HCT116 (cell line): ENCODE data around the gene PLP2. TPM values are rescaled to one million over a fixed set of nuclear protein-coding genes. Genes with fewer than 3 reads are reported as not detected.
A peak's percentile ranks its signal among the peaks of the same experiment; 100 is the strongest.

Source experiments
- ATAC-seq: fragments of 200-7000 bp; cut with Tn5 transposase; 2 replicates; pipeline ENCODE4 v1.9.1; 2020; ENCODE audit warnings: mild to moderate bottlenecking, moderate library complexity
- BruUV-seq: library from RNA; stranded (reverse); fragments of 400-500 nt; replicated peaks from 2 replicates; lab custom pipeline; 2021; lab: Mats Ljungman, UMichigan
- CTCF ChIA-PET: fragments of 300-600 bp; sonication (Branson Sonifier 250); formaldehyde crosslinking; loops from one replicate; lab custom pipeline; 2021; ENCODE audit warnings: antibody characterized with exemption; lab: Charles Lee
- POLR2A ChIA-PET: fragments of 300-600, 350-600 bp; sonication (Branson Sonifier 250); formaldehyde crosslinking; loops from one replicate; lab custom pipeline; 2021; ENCODE audit warnings: antibody characterized with exemption; lab: Charles Lee
- RAD21 ChIA-PET, 2 experiments: fragments of 300-600 bp; sonication (Branson Sonifier 250); formaldehyde crosslinking; loops; one replicate each; lab custom pipeline; 2023; ENCODE audit warnings: low total read pairs in 2 of 2; ENCODE audit not compliant: uncharacterized antibody in 2 of 2, unreplicated experiment in 2 of 2, low non-redundant PET in 1 of 2; lab: Charles Lee
- DNase-seq: peaks from one replicate; pipeline ENCODE4 v3.0.0-alpha.2; 2010; ENCODE audit warnings: low read depth, low spot score
- H2AFZ ChIP-seq: fragments of 200-600 bp; shearing (Covaris generic), sonication (generic); 2 replicates; pipeline ENCODE4 v1.6.1; 2017; ENCODE audit warnings: low read depth, mixed run types, mixed read lengths, antibody characterized with exemption, low read length; ENCODE audit not compliant: poor library complexity, severe bottlenecking
- H3K27ac ChIP-seq: 2 replicates; pipeline ENCODE4 v1.5.1; 2012; ENCODE audit warnings: low read depth, low read length
- H3K27me3 ChIP-seq: fragments of 200-600 bp; sonication (generic); 2 replicates; pipeline ENCODE4 v1.6.1; 2016; ENCODE audit warnings: mixed run types, low read length, mixed read lengths; ENCODE audit not compliant: insufficient read depth
- H3K36me3 ChIP-seq, 2 experiments: fragments of 200-500 bp in 1 of 2; fragments of 200-600 bp in 1 of 2; sonication (Bioruptor generic) in 1 of 2; sonication (generic) in 1 of 2; 2 replicates each; pipeline versions ENCODE4 v1.5.1 to v1.6.1; 2014 to 2016; ENCODE audit warnings: low read length in 2 of 2, inconsistent platforms in 1 of 2, mixed read lengths in 1 of 2, mixed run types in 1 of 2; ENCODE audit not compliant: insufficient read depth in 2 of 2, control insufficient read depth in 1 of 2
- H3K4me1 ChIP-seq, 2 experiments: fragments of 200-600 bp in 1 of 2; sonication (generic) in 1 of 2; 2 replicates each; pipeline versions ENCODE4 v1.5.1 to v1.6.1; 2012 to 2017; ENCODE audit warnings: low read length in 2 of 2, inconsistent platforms in 1 of 2, mild to moderate bottlenecking in 1 of 2, mixed read lengths in 1 of 2, mixed run types in 1 of 2, moderate library complexity in 1 of 2; ENCODE audit not compliant: insufficient read depth in 2 of 2, control insufficient read depth in 1 of 2
- H3K4me2 ChIP-seq: fragments of 200-600 bp; sonication (generic); 2 replicates; pipeline ENCODE4 v1.6.1; 2017; ENCODE audit warnings: mixed run types, low read length, mixed read lengths
- H3K4me3 ChIP-seq, 2 experiments: fragments of 200-600 bp in 1 of 2; sonication (generic) in 1 of 2; replicated peaks in 1 of 2; 2 replicates each; pipeline ENCODE4 v1.5.1; 2011 to 2016; ENCODE audit warnings: low read length in 2 of 2, control low read depth in 1 of 2, low read depth in 1 of 2, mild to moderate bottlenecking in 1 of 2, mixed read lengths in 1 of 2, mixed run types in 1 of 2
- H3K79me2 ChIP-seq: fragments of 200-600 bp; sonication (generic); 2 replicates; pipeline ENCODE4 v1.6.1; 2017; ENCODE audit warnings: mild to moderate bottlenecking, mixed run types, low read length, moderate library complexity, mixed read lengths; ENCODE audit not compliant: insufficient read depth
- H3K9ac ChIP-seq: fragments of 200-600 bp; sonication (generic); 2 replicates; pipeline ENCODE4 v1.6.1; 2016; ENCODE audit warnings: low read length, mixed read lengths
- H3K9me2 ChIP-seq: fragments of 200-600 bp; sonication (generic), shearing (Covaris generic); 2 replicates; pipeline ENCODE4 v1.6.1; 2017; ENCODE audit warnings: mixed run types, mild to moderate bottlenecking, moderate library complexity; ENCODE audit not compliant: insufficient read depth
- H3K9me3 ChIP-seq, 2 experiments: fragments of 200-500 bp in 1 of 2; fragments of 200-600 bp in 1 of 2; sonication (Bioruptor generic) in 1 of 2; sonication (generic) in 1 of 2; 2 replicates each; pipeline ENCODE4 v1.6.1; 2014 to 2017; ENCODE audit warnings: low read length in 2 of 2, mixed read lengths in 2 of 2, inconsistent platforms in 1 of 2, low read depth in 1 of 2, mild to moderate bottlenecking in 1 of 2, mixed run types in 1 of 2, moderate library complexity in 1 of 2; ENCODE audit not compliant: control insufficient read depth in 1 of 2, insufficient read depth in 1 of 2
- H4K20me1 ChIP-seq: fragments of 200-600 bp; sonication (generic), shearing (Covaris generic); 2 replicates; pipeline ENCODE4 v1.6.1; 2017; ENCODE audit warnings: mixed run types, mild to moderate bottlenecking, moderate library complexity; ENCODE audit not compliant: insufficient read depth
- ELF1 ChIP-seq: IDR thresholded peaks from 2 replicates; pipeline ENCODE4 v1.6.1; 2012; ENCODE audit warnings: low read depth, borderline replicate concordance
- EZH2 ChIP-seq: fragments of 200-600 bp; sonication (generic); IDR thresholded peaks from 2 replicates; pipeline ENCODE4 v1.6.1; 2017; ENCODE audit warnings: antibody characterized with exemption, mixed run types
- EZH2phosphoT487 ChIP-seq: fragments of 200-600 bp; IDR thresholded peaks from 2 replicates; pipeline ENCODE4 v1.6.1; 2018; ENCODE audit warnings: antibody characterized with exemption, borderline replicate concordance
- JUND ChIP-seq: IDR thresholded peaks from 2 replicates; pipeline ENCODE4 v1.6.1; 2012
- POLR2A ChIP-seq: IDR thresholded peaks from 2 replicates; pipeline ENCODE4 v1.7.0; 2011; ENCODE audit warnings: borderline replicate concordance; ENCODE audit not compliant: insufficient read depth, insufficient read length; ENCODE audit errors: extremely low read depth
- POLR2AphosphoS5 ChIP-seq: IDR thresholded peaks from 2 replicates; pipeline ENCODE4 v1.6.1; 2011; ENCODE audit warnings: mild to moderate bottlenecking, low read depth, low read length, moderate library complexity
- SP1 ChIP-seq: IDR thresholded peaks from 2 replicates; pipeline ENCODE4 v1.6.1; 2012; ENCODE audit warnings: low read depth
- YY1 ChIP-seq: IDR thresholded peaks from 2 replicates; pipeline ENCODE4 v1.6.1; 2011; ENCODE audit warnings: low read length, low read depth, moderate library complexity, mild to moderate bottlenecking; ENCODE audit not compliant: insufficient replicate concordance; ENCODE audit errors: extremely low read depth
- ZNF274 ChIP-seq: fragments of 200-500 bp; sonication (Bioruptor generic); IDR thresholded peaks from 2 replicates; pipeline ENCODE4 v1.6.1; 2014; ENCODE audit warnings: mild to moderate bottlenecking, low read depth, low read length, inconsistent platforms
- intact Hi-C: fragments of 100-400 bp; cut with micrococcal nuclease; formaldehyde crosslinking; loops from 2 replicates; pipeline ENCODE4 v1.10.0; 2022
- total RNA-seq: library from RNA; stranded (reverse); gene quantifications from one replicate; pipeline ENCODE4 v1.2.1, GENCODE V29; 2021; ENCODE audit not compliant: unreplicated experiment
- TF ChIP-seq, protein P1 (sequence below): IDR thresholded peaks from 2 replicates; pipeline ENCODE4 v1.6.1; 2012; ENCODE audit warnings: low read depth
- TF ChIP-seq, protein P2 (sequence below), 3 experiments: fragments of 200-600 bp in 1 of 3; sonication (generic) in 1 of 3; IDR thresholded peaks in 2 of 3; conservative IDR thresholded peaks in 1 of 3; 2 replicates each; pipeline ENCODE4 v1.5.1; 2012 to 2017; ENCODE audit warnings: low read depth in 2 of 3, low read length in 2 of 3, antibody characterized with exemption in 1 of 3, borderline replicate concordance in 1 of 3, control low read depth in 1 of 3, mild to moderate bottlenecking in 1 of 3, mixed read lengths in 1 of 3, mixed run types in 1 of 3, moderate library complexity in 1 of 3; ENCODE audit not compliant: insufficient read depth in 1 of 3
- TF ChIP-seq, protein P3 (sequence below): IDR thresholded peaks from 2 replicates; pipeline ENCODE4 v1.6.1; 2011; ENCODE audit warnings: mild to moderate bottlenecking, low read length, moderate library complexity; ENCODE audit not compliant: insufficient replicate concordance; ENCODE audit errors: extremely low read depth
- TF ChIP-seq, protein P4 (sequence below): IDR thresholded peaks from 2 replicates; pipeline ENCODE4 v1.6.1; 2012

The PLP2 gene
- total RNA-seq, 1 experiment from 2014 or later: 207 TPM

DNA sequence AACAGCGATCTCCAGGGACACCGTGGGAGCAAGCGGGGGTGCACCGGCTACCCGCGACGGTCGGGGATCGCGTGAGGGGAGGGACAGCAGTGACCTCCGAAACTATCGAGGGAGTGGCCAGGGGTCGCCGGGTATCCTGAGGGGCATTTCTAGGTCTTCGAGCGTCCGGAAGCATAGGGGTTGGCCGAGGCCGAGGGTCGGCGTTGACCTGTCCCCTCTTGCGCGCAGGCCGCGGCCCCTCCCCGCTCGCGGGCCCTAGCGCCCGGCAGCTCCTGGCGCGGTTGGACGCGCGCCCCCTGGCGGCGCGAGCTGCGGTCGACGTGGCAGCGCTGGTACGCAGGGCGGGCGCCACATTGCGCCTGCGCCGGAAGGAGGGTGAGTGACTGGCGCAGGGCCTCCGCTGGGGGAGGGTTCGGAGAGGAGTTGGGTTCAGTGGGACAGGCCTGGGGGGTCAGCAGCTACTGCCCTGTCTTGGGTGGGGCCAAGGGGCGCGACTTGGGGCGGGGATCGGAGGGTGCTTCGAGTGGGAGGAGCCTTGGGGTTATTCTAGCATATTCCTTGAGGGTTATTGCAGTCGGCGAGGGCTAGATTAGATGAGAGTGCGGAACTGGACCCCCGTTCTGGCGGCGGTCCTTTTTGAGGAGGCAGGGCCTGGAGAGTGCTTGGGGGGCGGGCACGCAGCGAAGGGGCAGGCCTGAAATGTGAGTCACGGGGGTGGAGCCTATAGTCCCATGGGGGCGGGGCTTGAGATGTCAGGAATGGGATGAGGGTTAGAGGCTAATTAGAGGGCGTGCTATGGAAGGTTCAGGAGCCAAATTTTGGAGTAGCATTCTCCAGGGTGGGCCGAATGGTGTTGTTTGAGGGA lies 7.9 kb upstream of the PLP2 start (continued):
- no peak for TF ChIP-seq SP1
- TF ChIP-seq EZH2phosphoT487: no peak
- TF ChIP-seq ZNF274: no peak
- TF ChIP-seq POLR2AphosphoS5: peak; percentile 36
- TF ChIP-seq, protein P1, sequence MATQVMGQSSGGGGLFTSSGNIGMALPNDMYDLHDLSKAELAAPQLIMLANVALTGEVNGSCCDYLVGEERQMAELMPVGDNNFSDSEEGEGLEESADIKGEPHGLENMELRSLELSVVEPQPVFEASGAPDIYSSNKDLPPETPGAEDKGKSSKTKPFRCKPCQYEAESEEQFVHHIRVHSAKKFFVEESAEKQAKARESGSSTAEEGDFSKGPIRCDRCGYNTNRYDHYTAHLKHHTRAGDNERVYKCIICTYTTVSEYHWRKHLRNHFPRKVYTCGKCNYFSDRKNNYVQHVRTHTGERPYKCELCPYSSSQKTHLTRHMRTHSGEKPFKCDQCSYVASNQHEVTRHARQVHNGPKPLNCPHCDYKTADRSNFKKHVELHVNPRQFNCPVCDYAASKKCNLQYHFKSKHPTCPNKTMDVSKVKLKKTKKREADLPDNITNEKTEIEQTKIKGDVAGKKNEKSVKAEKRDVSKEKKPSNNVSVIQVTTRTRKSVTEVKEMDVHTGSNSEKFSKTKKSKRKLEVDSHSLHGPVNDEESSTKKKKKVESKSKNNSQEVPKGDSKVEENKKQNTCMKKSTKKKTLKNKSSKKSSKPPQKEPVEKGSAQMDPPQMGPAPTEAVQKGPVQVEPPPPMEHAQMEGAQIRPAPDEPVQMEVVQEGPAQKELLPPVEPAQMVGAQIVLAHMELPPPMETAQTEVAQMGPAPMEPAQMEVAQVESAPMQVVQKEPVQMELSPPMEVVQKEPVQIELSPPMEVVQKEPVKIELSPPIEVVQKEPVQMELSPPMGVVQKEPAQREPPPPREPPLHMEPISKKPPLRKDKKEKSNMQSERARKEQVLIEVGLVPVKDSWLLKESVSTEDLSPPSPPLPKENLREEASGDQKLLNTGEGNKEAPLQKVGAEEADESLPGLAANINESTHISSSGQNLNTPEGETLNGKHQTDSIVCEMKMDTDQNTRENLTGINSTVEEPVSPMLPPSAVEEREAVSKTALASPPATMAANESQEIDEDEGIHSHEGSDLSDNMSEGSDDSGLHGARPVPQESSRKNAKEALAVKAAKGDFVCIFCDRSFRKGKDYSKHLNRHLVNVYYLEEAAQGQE: no peak
- peak; percentile 23 for TF ChIP-seq POLR2A

DNA sequence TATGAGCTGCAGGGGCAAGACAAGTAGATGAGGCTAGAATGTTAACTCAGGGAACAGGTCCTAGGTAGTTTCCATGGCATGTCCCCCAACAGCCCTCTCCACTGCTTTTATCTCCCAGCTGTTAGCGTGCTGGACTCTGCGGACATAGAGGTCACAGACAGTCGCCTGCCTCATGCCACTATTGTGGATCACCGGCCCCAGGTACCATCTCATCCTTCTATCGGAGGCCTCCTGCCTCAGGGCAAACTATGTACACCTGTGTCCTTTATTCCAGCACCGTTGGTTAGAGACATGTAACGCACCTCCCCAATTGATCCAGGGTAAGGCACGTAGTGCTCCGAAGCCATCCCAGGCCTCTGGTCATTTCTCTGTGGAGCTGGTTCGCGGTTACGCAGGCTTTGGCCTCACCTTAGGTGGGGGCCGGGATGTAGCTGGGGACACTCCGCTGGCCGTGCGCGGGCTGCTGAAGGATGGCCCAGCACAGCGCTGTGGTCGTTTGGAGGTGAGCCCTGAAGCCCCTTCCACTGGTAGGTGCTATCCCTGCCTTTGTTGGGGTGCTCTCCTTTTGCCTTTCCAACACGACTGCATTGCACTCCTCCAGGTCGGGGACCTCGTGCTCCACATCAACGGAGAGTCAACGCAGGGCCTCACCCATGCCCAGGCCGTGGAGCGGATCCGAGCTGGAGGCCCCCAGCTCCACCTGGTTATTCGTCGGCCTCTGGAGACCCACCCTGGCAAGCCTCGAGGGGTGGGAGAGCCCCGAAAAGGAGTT lies 6.9 kb upstream of the PLP2 start:
- Histone ChIP-seq H3K79me2 (no peaks in the 10 kb centered on the region), H3K4me3 (no peak overlapping the region), H3K9ac (no peak overlapping the region), H4K20me1 (no peaks in the 10 kb centered on the region), H3K9me2 (no peaks in the 10 kb centered on the region), H3K4me1 (peaks cover 12 to 52% of the 10 kb centered on the region in 2 experiments), H3K4me2 (peak overlapping the region; percentile 89), H3K36me3 (no peaks in the 10 kb centered on the region), H3K27ac (peak overlapping the region; percentile 95), H3K9me3 (no peaks in the 10 kb centered on the region), H3K27me3 (no peaks in the 10 kb centered on the region), H2AFZ (no peak overlapping the region)
- ChIA-PET RAD21 (no interaction called here), POLR2A (no interaction called here), CTCF (interaction anchor here (1.4 kb wide), 1 partner anchor 10 kb away, joined by 9 read pairs; no protein-coding TSS in a partner anchor)
- DNase-seq (no peak), ATAC-seq (no peak)
- intact Hi-C loops: loop anchor here (5.0 to 10.0 kb wide), 2 partner anchors 42 to 120 kb away; partner anchors contain the start of genes GPKOW and TFE3
- BruUV-seq: no TSS peak
- TF ChIP-seq ZNF274 (no peak), SP1 (no peak), YY1 (no peak), EZH2 (no peak), JUND (no peak), EZH2phosphoT487 (no peak), ELF1 (no peak)
- TF ChIP-seq, protein P2, sequence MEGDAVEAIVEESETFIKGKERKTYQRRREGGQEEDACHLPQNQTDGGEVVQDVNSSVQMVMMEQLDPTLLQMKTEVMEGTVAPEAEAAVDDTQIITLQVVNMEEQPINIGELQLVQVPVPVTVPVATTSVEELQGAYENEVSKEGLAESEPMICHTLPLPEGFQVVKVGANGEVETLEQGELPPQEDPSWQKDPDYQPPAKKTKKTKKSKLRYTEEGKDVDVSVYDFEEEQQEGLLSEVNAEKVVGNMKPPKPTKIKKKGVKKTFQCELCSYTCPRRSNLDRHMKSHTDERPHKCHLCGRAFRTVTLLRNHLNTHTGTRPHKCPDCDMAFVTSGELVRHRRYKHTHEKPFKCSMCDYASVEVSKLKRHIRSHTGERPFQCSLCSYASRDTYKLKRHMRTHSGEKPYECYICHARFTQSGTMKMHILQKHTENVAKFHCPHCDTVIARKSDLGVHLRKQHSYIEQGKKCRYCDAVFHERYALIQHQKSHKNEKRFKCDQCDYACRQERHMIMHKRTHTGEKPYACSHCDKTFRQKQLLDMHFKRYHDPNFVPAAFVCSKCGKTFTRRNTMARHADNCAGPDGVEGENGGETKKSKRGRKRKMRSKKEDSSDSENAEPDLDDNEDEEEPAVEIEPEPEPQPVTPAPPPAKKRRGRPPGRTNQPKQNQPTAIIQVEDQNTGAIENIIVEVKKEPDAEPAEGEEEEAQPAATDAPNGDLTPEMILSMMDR (IDR thresholded peaks at IDR 0.05 in 2 of 3, conservative IDR thresholded peaks at IDR 0.05 in 1 of 3; ENCODE audit: borderline replicate concordance in 1 of 3, insufficient read depth in 1 of 3, low read depth in 2 of 3, low read length in 2 of 3): no peak
- TF ChIP-seq, protein P3, sequence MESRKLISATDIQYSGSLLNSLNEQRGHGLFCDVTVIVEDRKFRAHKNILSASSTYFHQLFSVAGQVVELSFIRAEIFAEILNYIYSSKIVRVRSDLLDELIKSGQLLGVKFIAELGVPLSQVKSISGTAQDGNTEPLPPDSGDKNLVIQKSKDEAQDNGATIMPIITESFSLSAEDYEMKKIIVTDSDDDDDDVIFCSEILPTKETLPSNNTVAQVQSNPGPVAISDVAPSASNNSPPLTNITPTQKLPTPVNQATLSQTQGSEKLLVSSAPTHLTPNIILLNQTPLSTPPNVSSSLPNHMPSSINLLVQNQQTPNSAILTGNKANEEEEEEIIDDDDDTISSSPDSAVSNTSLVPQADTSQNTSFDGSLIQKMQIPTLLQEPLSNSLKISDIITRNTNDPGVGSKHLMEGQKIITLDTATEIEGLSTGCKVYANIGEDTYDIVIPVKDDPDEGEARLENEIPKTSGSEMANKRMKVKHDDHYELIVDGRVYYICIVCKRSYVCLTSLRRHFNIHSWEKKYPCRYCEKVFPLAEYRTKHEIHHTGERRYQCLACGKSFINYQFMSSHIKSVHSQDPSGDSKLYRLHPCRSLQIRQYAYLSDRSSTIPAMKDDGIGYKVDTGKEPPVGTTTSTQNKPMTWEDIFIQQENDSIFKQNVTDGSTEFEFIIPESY: no peak
- TF ChIP-seq, protein P4, sequence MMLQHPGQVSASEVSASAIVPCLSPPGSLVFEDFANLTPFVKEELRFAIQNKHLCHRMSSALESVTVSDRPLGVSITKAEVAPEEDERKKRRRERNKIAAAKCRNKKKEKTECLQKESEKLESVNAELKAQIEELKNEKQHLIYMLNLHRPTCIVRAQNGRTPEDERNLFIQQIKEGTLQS: no peak
